Measurements from ENCODE around the gene FASTKD1. TPM values are rescaled to one million over a fixed set of nuclear protein-coding genes. Genes with fewer than 3 reads are reported as not detected.

The FASTKD1 gene
- total and polyA plus RNA-seq, 10 of the 15 experiments (the other 5 are each of a cell fraction or from before 2014, with no cell fraction given), result 45.6 to 76.1 (median 63.4) TPM

- H3K9ac ChIP-seq (ENCODE audit: control insufficient read depth, insufficient read depth, low read length), result no peak overlapping the region
- ChIA-PET POLR2A (no interaction called here), RAD21 (ENCODE audit: unreplicated experiment) (no interaction called here), SMC1A (ENCODE audit: uncharacterized antibody, unreplicated experiment) (no interaction called here), CTCF (no interaction called here)
- no peaks in the 10 kb centered on the region; a peak in 1 of 4 replicates for H3K27me3 ChIP-seq (replicated peaks in 1 of 2; ENCODE audit: control insufficient read depth in 2 of 2, insufficient read depth in 2 of 2, low read length in 1 of 2)
- in situ Hi-C loops (cut with MboI), result no loop called here
- no peak overlapping the region for H2AFZ ChIP-seq (ENCODE audit: control insufficient read depth, low read depth, low read length)
- H3K4me2 ChIP-seq (ENCODE audit: control insufficient read depth, insufficient read depth), result no peak overlapping the region
- 48% methylated on average over 2 of the region's 2 CpGs for WGBS (ENCODE audit: insufficient coverage, insufficient replicate concordance, low lambda C conversion rate, missing lambda C conversion rate)
- no peaks in the 10 kb centered on the region for H3K9me3 ChIP-seq (replicated peaks; ENCODE audit: control insufficient read depth, insufficient read depth, low read length)
- FAIRE-seq (no peak), DNase-seq (ENCODE audit: low read depth, low spot score) (no peak), ATAC-seq (no peak)
- H3K4me3 ChIP-seq, result no peak overlapping the region
- H4K20me1 ChIP-seq (ENCODE audit: control insufficient read depth, insufficient read depth), result no peaks in the 10 kb centered on the region
- H3K27ac ChIP-seq (ENCODE audit: control insufficient read depth, insufficient read depth), result no peak overlapping the region
- H3K36me3 ChIP-seq (ENCODE audit: control insufficient read depth in 2 of 2, insufficient read depth in 2 of 2, low read length in 1 of 2), result no peaks in the 10 kb centered on the region
- no TSS peak for BruUV-seq (replicated peaks)
- H3K79me2 ChIP-seq (ENCODE audit: control insufficient read depth, insufficient read depth, low read length), result no peaks in the 10 kb centered on the region
- TF ChIP-seq, protein P1, sequence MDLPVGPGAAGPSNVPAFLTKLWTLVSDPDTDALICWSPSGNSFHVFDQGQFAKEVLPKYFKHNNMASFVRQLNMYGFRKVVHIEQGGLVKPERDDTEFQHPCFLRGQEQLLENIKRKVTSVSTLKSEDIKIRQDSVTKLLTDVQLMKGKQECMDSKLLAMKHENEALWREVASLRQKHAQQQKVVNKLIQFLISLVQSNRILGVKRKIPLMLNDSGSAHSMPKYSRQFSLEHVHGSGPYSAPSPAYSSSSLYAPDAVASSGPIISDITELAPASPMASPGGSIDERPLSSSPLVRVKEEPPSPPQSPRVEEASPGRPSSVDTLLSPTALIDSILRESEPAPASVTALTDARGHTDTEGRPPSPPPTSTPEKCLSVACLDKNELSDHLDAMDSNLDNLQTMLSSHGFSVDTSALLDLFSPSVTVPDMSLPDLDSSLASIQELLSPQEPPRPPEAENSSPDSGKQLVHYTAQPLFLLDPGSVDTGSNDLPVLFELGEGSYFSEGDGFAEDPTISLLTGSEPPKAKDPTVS (IDR thresholded peaks at IDR 0.05; ENCODE audit: low read depth, low read length), result no peak
- TF ChIP-seq, protein P2, sequence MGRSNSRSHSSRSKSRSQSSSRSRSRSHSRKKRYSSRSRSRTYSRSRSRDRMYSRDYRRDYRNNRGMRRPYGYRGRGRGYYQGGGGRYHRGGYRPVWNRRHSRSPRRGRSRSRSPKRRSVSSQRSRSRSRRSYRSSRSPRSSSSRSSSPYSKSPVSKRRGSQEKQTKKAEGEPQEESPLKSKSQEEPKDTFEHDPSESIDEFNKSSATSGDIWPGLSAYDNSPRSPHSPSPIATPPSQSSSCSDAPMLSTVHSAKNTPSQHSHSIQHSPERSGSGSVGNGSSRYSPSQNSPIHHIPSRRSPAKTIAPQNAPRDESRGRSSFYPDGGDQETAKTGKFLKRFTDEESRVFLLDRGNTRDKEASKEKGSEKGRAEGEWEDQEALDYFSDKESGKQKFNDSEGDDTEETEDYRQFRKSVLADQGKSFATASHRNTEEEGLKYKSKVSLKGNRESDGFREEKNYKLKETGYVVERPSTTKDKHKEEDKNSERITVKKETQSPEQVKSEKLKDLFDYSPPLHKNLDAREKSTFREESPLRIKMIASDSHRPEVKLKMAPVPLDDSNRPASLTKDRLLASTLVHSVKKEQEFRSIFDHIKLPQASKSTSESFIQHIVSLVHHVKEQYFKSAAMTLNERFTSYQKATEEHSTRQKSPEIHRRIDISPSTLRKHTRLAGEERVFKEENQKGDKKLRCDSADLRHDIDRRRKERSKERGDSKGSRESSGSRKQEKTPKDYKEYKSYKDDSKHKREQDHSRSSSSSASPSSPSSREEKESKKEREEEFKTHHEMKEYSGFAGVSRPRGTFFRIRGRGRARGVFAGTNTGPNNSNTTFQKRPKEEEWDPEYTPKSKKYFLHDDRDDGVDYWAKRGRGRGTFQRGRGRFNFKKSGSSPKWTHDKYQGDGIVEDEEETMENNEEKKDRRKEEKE (IDR thresholded peaks at IDR 0.05), result no peak
- TF ChIP-seq JUNB (IDR thresholded peaks at IDR 0.05) (no peak), SMC3 (IDR thresholded peaks at IDR 0.05; ENCODE audit: borderline replicate concordance, low read length) (no peak), SREBF1 (IDR thresholded peaks at IDR 0.05; ENCODE audit: low read length) (no peak), BHLHE40 (IDR thresholded peaks at IDR 0.05; ENCODE audit: borderline replicate concordance in 1 of 2, low read depth in 2 of 2, low read length in 1 of 2) (no peak), RCOR1 (conservative IDR thresholded peaks at IDR 0.05; ENCODE audit: low read depth, low read length) (no peak), IKZF1 (conservative IDR thresholded peaks at IDR 0.05) (no peak), PML (IDR thresholded peaks at IDR 0.05; ENCODE audit: low read length) (no peak), CHD4 (IDR thresholded peaks at IDR 0.05) (no peak), NBN (IDR thresholded peaks at IDR 0.05) (no peak), NFYA (IDR thresholded peaks at IDR 0.05; ENCODE audit: borderline replicate concordance, low read depth, low read length) (no peak), EZH2 (IDR thresholded peaks at IDR 0.05; ENCODE audit: borderline replicate concordance, control insufficient read depth, low read depth, low read length) (no peak), NR2C2 (IDR thresholded peaks at IDR 0.05; ENCODE audit: borderline replicate concordance, control insufficient read depth, insufficient read length, low read depth) (no peak), RELA (IDR thresholded peaks at IDR 0.05; ENCODE audit: borderline replicate concordance, partially characterized antibody) (no peak)
- TF ChIP-seq, protein P3, sequence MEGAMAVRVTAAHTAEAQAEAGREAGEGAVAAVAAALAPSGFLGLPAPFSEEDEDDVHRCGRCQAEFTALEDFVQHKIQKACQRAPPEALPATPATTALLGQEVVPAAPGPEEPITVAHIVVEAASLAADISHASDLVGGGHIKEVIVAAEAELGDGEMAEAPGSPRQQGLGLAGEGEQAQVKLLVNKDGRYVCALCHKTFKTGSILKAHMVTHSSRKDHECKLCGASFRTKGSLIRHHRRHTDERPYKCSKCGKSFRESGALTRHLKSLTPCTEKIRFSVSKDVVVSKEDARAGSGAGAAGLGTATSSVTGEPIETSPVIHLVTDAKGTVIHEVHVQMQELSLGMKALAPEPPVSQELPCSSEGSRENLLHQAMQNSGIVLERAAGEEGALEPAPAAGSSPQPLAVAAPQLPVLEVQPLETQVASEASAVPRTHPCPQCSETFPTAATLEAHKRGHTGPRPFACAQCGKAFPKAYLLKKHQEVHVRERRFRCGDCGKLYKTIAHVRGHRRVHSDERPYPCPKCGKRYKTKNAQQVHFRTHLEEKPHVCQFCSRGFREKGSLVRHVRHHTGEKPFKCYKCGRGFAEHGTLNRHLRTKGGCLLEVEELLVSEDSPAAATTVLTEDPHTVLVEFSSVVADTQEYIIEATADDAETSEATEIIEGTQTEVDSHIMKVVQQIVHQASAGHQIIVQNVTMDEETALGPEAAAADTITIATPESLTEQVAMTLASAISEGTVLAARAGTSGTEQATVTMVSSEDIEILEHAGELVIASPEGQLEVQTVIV (IDR thresholded peaks at IDR 0.05; ENCODE audit: borderline replicate concordance, partially characterized antibody), result no peak
- intact Hi-C loops (cut with micrococcal nuclease; ENCODE audit: unreplicated experiment), result no loop called here
- no peaks in the 10 kb centered on the region for H3K4me1 ChIP-seq (ENCODE audit: control insufficient read depth, insufficient read depth, low read length)
Measured at GRCh38 chr2:169512525-169512924, 61.1 kb downstream of the FASTKD1 start.

Measured in GM12878 (cell line).